H1 (cell line): ENCODE data around the gene SUSD5. TPM values are rescaled to one million over a fixed set of nuclear protein-coding genes. Genes with fewer than 3 reads are reported as not detected.

Source experiments
- CTCF ChIA-PET: fragments of 300-600 bp; sonication (Branson Sonifier 250); formaldehyde crosslinking; loops from one replicate; lab custom pipeline; 2021; ENCODE audit not compliant: partially characterized antibody; lab: Charles Lee
- POLR2A ChIA-PET: fragments of 300-600 bp; sonication (Branson Sonifier 250); formaldehyde crosslinking; loops from one replicate; lab custom pipeline; 2021; ENCODE audit warnings: inconsistent platforms; ENCODE audit not compliant: partially characterized antibody; lab: Charles Lee
- DNase-seq, 2 experiments: peaks; one replicate each; pipeline versions ENCODE4 v3.0.0 to v3.0.0-alpha.2; 2010 to 2022; ENCODE audit warnings: low spot score in 2 of 2, low read depth in 1 of 2, mixed read lengths in 1 of 2
- FAIRE-seq: peaks from 2 replicates; lab custom pipeline; 2011; peaks lifted over from hg19 to GRCh38; lab: Jason Lieb, UNC
- H2AFZ ChIP-seq: 2 replicates; pipeline ENCODE4 v1.8.1; 2012; ENCODE audit warnings: low read length, inconsistent platforms
- H2AK5ac ChIP-seq: 2 replicates; pipeline ENCODE4 v1.6.1; 2013; ENCODE audit warnings: low read depth, low read length
- H2BK120ac ChIP-seq: replicated peaks from 2 replicates; pipeline ENCODE3; 2013; ENCODE audit warnings: low read depth, low read length, inconsistent platforms
- H2BK12ac ChIP-seq: 2 replicates; pipeline ENCODE4 v1.6.1; 2013; ENCODE audit warnings: low read depth, low read length
- H2BK15ac ChIP-seq: 2 replicates; pipeline ENCODE4 v1.6.1; 2013; ENCODE audit warnings: low read length
- H2BK20ac ChIP-seq: 2 replicates; pipeline ENCODE4 v1.6.1; 2013; ENCODE audit warnings: low read length
- H2BK5ac ChIP-seq: 2 replicates; pipeline ENCODE4 v1.6.1; 2013; ENCODE audit warnings: low read depth, low read length
- H3K14ac ChIP-seq: 2 replicates; pipeline ENCODE4 v1.6.1; 2013; ENCODE audit warnings: inconsistent platforms; ENCODE audit not compliant: insufficient read length
- H3K18ac ChIP-seq: 2 replicates; pipeline ENCODE4 v1.6.1; 2013; ENCODE audit warnings: low read length; ENCODE audit errors: extremely low read depth
- H3K23ac ChIP-seq: 2 replicates; pipeline ENCODE4 v1.6.1; 2013; ENCODE audit warnings: inconsistent platforms; ENCODE audit not compliant: insufficient read length
- H3K23me2 ChIP-seq: 2 replicates; pipeline ENCODE4 v1.6.1; 2013; ENCODE audit warnings: low read depth, low read length
- H3K27ac ChIP-seq: 2 replicates; pipeline ENCODE4 v1.6.1; 2011; ENCODE audit warnings: low read depth, low read length, inconsistent platforms
- H3K27me3 ChIP-seq, 4 experiments: replicated peaks in 1 of 4; 1 replicate in 1 of 4; 2 replicates in 3 of 4; pipeline versions ENCODE4 v1.6.1 to v1.8.1; 2011 to 2013; ENCODE audit warnings: low read length in 3 of 4, mild to moderate bottlenecking in 3 of 4, inconsistent platforms in 2 of 4, mixed read lengths in 2 of 4, moderate library complexity in 1 of 4; ENCODE audit not compliant: control insufficient read depth in 3 of 4, insufficient read depth in 3 of 4; ENCODE audit errors: extremely low read depth in 1 of 4
- H3K36me3 ChIP-seq, 4 experiments: 2 replicates each; pipeline versions ENCODE4 v1.6.1 to v1.8.1; 2011 to 2013; ENCODE audit warnings: mild to moderate bottlenecking in 4 of 4, low read length in 3 of 4, moderate library complexity in 2 of 4, control low read depth in 1 of 4, inconsistent platforms in 1 of 4; ENCODE audit not compliant: insufficient read depth in 4 of 4, control insufficient read depth in 2 of 4
- H3K4ac ChIP-seq: replicated peaks from 2 replicates; pipeline ENCODE3; 2013; ENCODE audit warnings: low read length, low read depth, mixed read lengths, inconsistent platforms; ENCODE audit not compliant: insufficient read length
- H3K4me1 ChIP-seq, 4 experiments: replicated peaks in 1 of 4; 1 replicate in 1 of 4; 2 replicates in 3 of 4; pipeline versions ENCODE4 v1.6.1 to v1.8.1; 2011 to 2013; ENCODE audit warnings: low read length in 3 of 4, inconsistent platforms in 2 of 4, mixed read lengths in 1 of 4; ENCODE audit not compliant: insufficient read depth in 4 of 4, control insufficient read depth in 3 of 4
- H3K4me2 ChIP-seq, 2 experiments: 2 replicates each; pipeline versions ENCODE4 v1.6.1 to v1.8.1; 2011 to 2013; ENCODE audit warnings: low read depth in 2 of 2, low read length in 2 of 2, control low read depth in 1 of 2, inconsistent platforms in 1 of 2, mild to moderate bottlenecking in 1 of 2; ENCODE audit not compliant: insufficient read depth in 1 of 2
- H3K4me3 ChIP-seq, 4 experiments: fragments of 200-600, 300-600 bp in 1 of 4; sonication (generic), shearing (Covaris generic), sonication (Bioruptor Twin) in 1 of 4; 2 replicates each; pipeline versions ENCODE4 v1.5.1 to v1.8.1; 2011 to 2016; ENCODE audit warnings: low read length in 4 of 4, low read depth in 3 of 4, control low read depth in 2 of 4, inconsistent platforms in 2 of 4, mild to moderate bottlenecking in 2 of 4, mixed read lengths in 1 of 4, moderate library complexity in 1 of 4; ENCODE audit not compliant: insufficient read depth in 2 of 4; ENCODE audit errors: extremely low read depth in 1 of 4
- H3K56ac ChIP-seq: replicated peaks from 2 replicates; pipeline ENCODE3; 2013; ENCODE audit warnings: low read depth, mild to moderate bottlenecking, mixed read lengths, low read length, inconsistent platforms; ENCODE audit not compliant: insufficient read length
- H3K79me1 ChIP-seq: 2 replicates; pipeline ENCODE4 v1.6.1; 2013; ENCODE audit warnings: low read depth, low read length, control low read depth
- H3K79me2 ChIP-seq, 2 experiments: 2 replicates each; pipeline versions ENCODE4 v1.6.1 to v1.8.1; 2012 to 2013; ENCODE audit warnings: low read length in 2 of 2, mild to moderate bottlenecking in 2 of 2, inconsistent platforms in 1 of 2; ENCODE audit not compliant: insufficient read depth in 2 of 2, control insufficient read depth in 1 of 2
- H3K9ac ChIP-seq, 4 experiments: replicated peaks in 1 of 4; 1 replicate in 1 of 4; 2 replicates in 3 of 4; pipeline versions ENCODE4 v1.6.1 to v1.8.1; 2011 to 2013; ENCODE audit warnings: low read depth in 3 of 4, low read length in 3 of 4, control low read depth in 2 of 4, mild to moderate bottlenecking in 2 of 4, moderate library complexity in 2 of 4, inconsistent platforms in 1 of 4; ENCODE audit errors: extremely low read depth in 1 of 4
- H3K9me3 ChIP-seq, 2 experiments: 2 replicates each; pipeline versions ENCODE4 v1.6.1 to v1.8.1; 2012 to 2013; ENCODE audit warnings: mild to moderate bottlenecking in 2 of 2, moderate library complexity in 2 of 2, control low read depth in 1 of 2, inconsistent platforms in 1 of 2, low read depth in 1 of 2, low read length in 1 of 2, mixed read lengths in 1 of 2; ENCODE audit not compliant: insufficient read depth in 2 of 2
- H4K20me1 ChIP-seq, 2 experiments: replicated peaks in 1 of 2; 2 replicates each; pipeline versions ENCODE3 to v1.8.1; 2011 to 2013; ENCODE audit warnings: inconsistent platforms in 2 of 2, low read length in 2 of 2, mild to moderate bottlenecking in 1 of 2; ENCODE audit not compliant: insufficient read depth in 2 of 2, control insufficient read depth in 1 of 2
- H4K5ac ChIP-seq: 2 replicates; pipeline ENCODE4 v1.6.1; 2013; ENCODE audit warnings: low read length, low read depth, mixed read lengths, inconsistent platforms; ENCODE audit not compliant: insufficient read length
- H4K8ac ChIP-seq: 2 replicates; pipeline ENCODE4 v1.8.0; 2013; ENCODE audit warnings: mild to moderate bottlenecking, moderate library complexity, low read length, inconsistent platforms; ENCODE audit not compliant: insufficient read depth; ENCODE audit errors: extremely low read depth
- H4K91ac ChIP-seq: replicated peaks from 2 replicates; pipeline ENCODE3; 2013; ENCODE audit warnings: low read length, mixed read lengths, inconsistent platforms; ENCODE audit not compliant: insufficient read length
- CEBPB ChIP-seq: IDR thresholded peaks from 2 replicates; pipeline ENCODE4 v1.6.1; 2012; ENCODE audit warnings: low read depth, low read length
- POLR2AphosphoS5 ChIP-seq: IDR thresholded peaks from 2 replicates; pipeline ENCODE4 v1.6.1; 2011; ENCODE audit warnings: low read depth, low read length
- SP1 ChIP-seq: IDR thresholded peaks from 2 replicates; pipeline ENCODE4 v1.6.1; 2011; ENCODE audit warnings: low read depth, low read length
- TCF12 ChIP-seq: IDR thresholded peaks from 2 replicates; pipeline ENCODE4 v1.6.1; 2011; ENCODE audit warnings: low read depth, mild to moderate bottlenecking, low read length
- WGBS, 2 experiments: shearing (Covaris generic) in 1 of 2; methylation state at CpG; one replicate each; pipeline versions ENCODE4 v1.1.6 to v1.1.7; 2013 to 2015; ENCODE audit warnings: low lambda C conversion rate in 2 of 2, mixed read lengths in 2 of 2, inconsistent platforms in 1 of 2, low coverage in 1 of 2, missing lambda C conversion rate in 1 of 2; ENCODE audit not compliant: insufficient replicate concordance in 2 of 2, insufficient coverage in 1 of 2, insufficient read length in 1 of 2; ENCODE audit errors: extremely low coverage in 1 of 2, missing lambda C conversion rate in 1 of 2; 5-methylcytosine and 5-hydroxymethylcytosine counted together
- polyA plus RNA-seq, 7 experiments: library from polyadenylated mRNA; depleted of rRNA in 3 of 7; stranded (reverse) in 5 of 7; unstranded in 2 of 7; fragments of >200 nt in 5 of 7; fragments of 200-250 nt in 2 of 7; gene quantifications; 1 replicate in 5 of 7; 2 replicates in 1 of 7; 4 replicates in 1 of 7; pipeline versions ENCODE4 v1.2.1 to v1.2.3, GENCODE V29; 2011 to 2013; ENCODE audit warnings: missing spikeins in 2 of 7, mixed read lengths in 2 of 7
- total RNA-seq: library from RNA; stranded (reverse); fragmentation: NEBNext Ultra II Directional; extraction: Animal tissue kit (Norgen Biotek cat#: 25700); gene quantifications from 2 replicates; pipeline ENCODE4 v1.2.1, GENCODE V29; 2021

SUSD5 gene
- total and polyA plus RNA-seq, 2 of the 8 experiments (the other 6 are each of a cell fraction or from before 2014, with no cell fraction given), result 0.92 to 3.3 TPM

DNA sequence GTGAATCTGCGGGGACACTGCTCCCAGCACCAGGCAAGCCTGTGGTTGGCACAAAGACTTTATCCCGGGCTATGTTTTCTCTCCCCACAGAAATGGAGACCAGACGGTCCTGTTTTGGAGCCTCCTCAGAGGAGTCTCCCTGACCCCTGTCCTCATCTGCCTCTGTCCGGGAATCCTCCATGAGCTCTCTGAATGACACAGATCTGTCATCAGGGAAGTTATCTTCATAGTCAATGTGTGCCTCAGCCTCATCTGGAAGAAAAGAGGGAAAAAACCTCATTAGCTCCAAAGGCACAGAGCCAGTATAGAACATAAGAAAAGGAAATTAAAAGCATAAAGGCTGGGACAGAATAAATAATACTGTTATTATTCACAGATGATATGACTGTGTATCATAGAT, 64.8 kb downstream of the SUSD5 start:
- Histone ChIP-seq H3K9ac (no peak overlapping the region), H3K56ac (no peak overlapping the region), H3K14ac (no peak overlapping the region), H4K5ac (no peak overlapping the region), H3K4me1 (no peaks in the 10 kb centered on the region), H2AK5ac (no peak overlapping the region), H3K4ac (no peak overlapping the region), H3K9me3 (no peaks in the 10 kb centered on the region), H3K18ac (no peak overlapping the region), H2BK5ac (no peak overlapping the region), H3K4me3 (no peak overlapping the region), H2AFZ (no peak overlapping the region), H3K36me3 (no peaks in the 10 kb centered on the region), H3K4me2 (no peak overlapping the region), H3K23me2 (no peaks in the 10 kb centered on the region), H2BK15ac (no peak overlapping the region), H3K79me1 (no peaks in the 10 kb centered on the region), H3K79me2 (0 out of 4 replicates have a peak, but pooled peaks cover 0 to 3% of the 10 kb centered on the region in 2 experiments), H2BK12ac (no peak overlapping the region), H4K8ac (no peak overlapping the region), H4K20me1 (no peaks in the 10 kb centered on the region), H2BK20ac (no peak overlapping the region), H3K27ac (no peak overlapping the region), H3K23ac (no peak overlapping the region), H2BK120ac (no peak overlapping the region), H4K91ac (no peak overlapping the region), H3K27me3 (no peaks in the 10 kb centered on the region)
- ChIA-PET POLR2A (no interaction called here), CTCF (interaction anchor here (1.2 to 1.8 kb wide), 2 partner anchors 9 to 219 kb away, joined by 4 to 5 read pairs; no protein-coding TSS in a partner anchor)
- no peak for FAIRE-seq
- no peak for DNase-seq
- TF ChIP-seq TCF12 (no peak), CEBPB (no peak), POLR2AphosphoS5 (no peak), SP1 (no peak)
- 85% methylated on average over 4 of the region's 4 CpGs; no CpG with 5 or more reads in 1 of the 2 experiments for WGBS, 2 experiments
